Retinal pigment epithelial cell (primary cell): ENCODE data around the gene CPLX3.

Experiments used
- DNase-seq: peaks from one replicate; pipeline ENCODE4 v3.0.0-alpha.2; 2010; ENCODE audit warnings: low read depth
- H3K4me3 ChIP-seq: 2 replicates; pipeline ENCODE4 v1.5.1; 2011; ENCODE audit warnings: mild to moderate bottlenecking, low read length, control low read depth, moderate library complexity
- CTCF ChIP-seq: conservative IDR thresholded peaks from 2 replicates; pipeline ENCODE4 v1.5.1; 2011; ENCODE audit warnings: low read depth, low read length, control low read depth, inconsistent platforms

The CPLX3 gene

GRCh38 chr15:74781431-74782258, 44.8 kb upstream of the CPLX3 start, which contains the start of gene CSK:
CSK (plus strand) TSS chr15:74782080; CDS start chr15:74798298, 16,218 bp downstream.
- peak within 1 kb of the TSS; percentile 83 for H3K4me3 ChIP-seq
- DNase-seq: no peak
- peak; percentile 43 for TF ChIP-seq CTCF

GRCh38 chr15:74782259-74783071, 44.0 kb upstream of the CPLX3 start:
- DNase-seq: no peak
- peak overlapping the region; percentile 83 for H3K4me3 ChIP-seq
- TF ChIP-seq CTCF: no peak

- DNase-seq: no peak
- peak overlapping the region; percentile 83 for H3K4me3 ChIP-seq
- no peak for TF ChIP-seq CTCF
These were observed 43.2 kb upstream of the CPLX3 start for GRCh38 chr15:74783072-74783807.

GRCh38 chr15:74783808-74784175, 42.6 kb upstream of the CPLX3 start:
- peak overlapping the region; percentile 83 for H3K4me3 ChIP-seq
- no peak for TF ChIP-seq CTCF
- DNase-seq: no peak

GRCh38 chr15:74784426-74785193, 41.8 kb upstream of the CPLX3 start:
- H3K4me3 ChIP-seq: no peak overlapping the region
- DNase-seq: no peak

More at GRCh38 chr15:74784426-74785193, 41.8 kb upstream of the CPLX3 start:
- no peak for TF ChIP-seq CTCF
